ENCODE data around the gene PPP2R3C.
"Not testable (repeated sequence)": the region's sequence is repeated elsewhere in the genome, so short reads cannot be mapped to it uniquely, and the experiment has no call there.

GRCh38 chr14:35094645-35095044, 27.1 kb downstream of the PPP2R3C start:
- not testable (repeated sequence) for TF ChIP-seq CTCF (conservative IDR thresholded peaks at IDR 0.05; ENCODE audit: low read depth, low read length); EZH2 (IDR thresholded peaks at IDR 0.05; ENCODE audit: borderline replicate concordance, low read depth, low read length, poor library complexity, severe bottlenecking)

All from A673 (cell line).